Measurements from ENCODE around the gene COMMD7. TPM values are rescaled to one million over a fixed set of nuclear protein-coding genes. Genes with fewer than 3 reads are reported as not detected.
"Not testable (repeated sequence)": the region's sequence is repeated elsewhere in the genome, so short reads cannot be mapped to it uniquely, and the experiment has no call there.

COMMD7 gene
- polyA plus RNA-seq, 3 donors, result 71.2 to 76.0 (median 75.7) TPM

GRCh38 chr20:32767418-32768198 is 24.3 kb upstream of the COMMD7 start:
- DNase-seq (ENCODE audit: low read depth in 3 of 3, low spot score in 2 of 3), result no peak

- DNase-seq (ENCODE audit: low read depth in 3 of 3, low spot score in 2 of 3), result not testable (repeated sequence)
Measured at GRCh38 chr20:32765230-32765875, 22.1 kb upstream of the COMMD7 start.

GRCh38 chr20:32764005-32764960 is 21.0 kb upstream of the COMMD7 start:
- DNase-seq (ENCODE audit: low read depth in 3 of 3, low spot score in 2 of 3), result no peak

- DNase-seq (ENCODE audit: low read depth in 3 of 3, low spot score in 2 of 3), result no peak
Measured at GRCh38 chr20:32763202-32764004, 20.1 kb upstream of the COMMD7 start.

GRCh38 chr20:32762754-32763201 is 19.5 kb upstream of the COMMD7 start:
- DNase-seq (ENCODE audit: low read depth in 3 of 3, low spot score in 2 of 3), result no peak

GRCh38 chr20:32761831-32762753 is 18.8 kb upstream of the COMMD7 start, which contains the start of gene DNMT3B:
Gene DNMT3B, plus strand, starts transcription at chr20:32762385. Its CDS starts 17,939 bp downstream, at chr20:32780324.
- DNase-seq (ENCODE audit: low read depth in 3 of 3, low spot score in 2 of 3), result no peak

GRCh38 chr20:32761417-32761830 is 18.2 kb upstream of the COMMD7 start:
- DNase-seq (ENCODE audit: low read depth in 3 of 3, low spot score in 2 of 3), result no peak

GRCh38 chr20:32756156-32756555 is 12.9 kb upstream of the COMMD7 start:
- DNase-seq (ENCODE audit: low read depth in 3 of 3, low spot score in 2 of 3), result no peak

- no peak for DNase-seq (ENCODE audit: low read depth in 3 of 3, low spot score in 2 of 3)
Measured at GRCh38 chr20:32753731-32754130, 10.5 kb upstream of the COMMD7 start.

GRCh38 chr20:32752458-32753250 is 9.4 kb upstream of the COMMD7 start:
- no peak for DNase-seq (ENCODE audit: low read depth in 3 of 3, low spot score in 2 of 3)

GRCh38 chr20:32751702-32752457 is 8.6 kb upstream of the COMMD7 start:
- DNase-seq (ENCODE audit: low read depth in 3 of 3, low spot score in 2 of 3), result no peak

GRCh38 chr20:32751293-32751692 is 8.0 kb upstream of the COMMD7 start:
- DNase-seq (ENCODE audit: low read depth in 3 of 3, low spot score in 2 of 3), result no peak

GRCh38 chr20:32749914-32750637 is 6.8 kb upstream of the COMMD7 start:
- no peak for DNase-seq (ENCODE audit: low read depth in 3 of 3, low spot score in 2 of 3)

- DNase-seq (ENCODE audit: low read depth in 3 of 3, low spot score in 2 of 3), result no peak
Measured at GRCh38 chr20:32742322-32743236, 688 bp downstream of the COMMD7 start.

- DNase-seq (ENCODE audit: low read depth in 3 of 3, low spot score in 2 of 3), result no peak
Measured at GRCh38 chr20:32741151-32741550, 2.1 kb downstream of the COMMD7 start.
